AG10803 (cell line): ENCODE data around the gene B3GALT2.

Experiments
- DNase-seq: peaks from one replicate; pipeline ENCODE4 v3.0.0; 2010; ENCODE audit warnings: low read depth
- H3K4me3 ChIP-seq: 2 replicates; pipeline ENCODE4 v1.5.1; 2011; ENCODE audit warnings: mild to moderate bottlenecking, low read length, control low read depth
- TF ChIP-seq, protein P1 (sequence below): conservative IDR thresholded peaks from 2 replicates; pipeline ENCODE4 v1.5.1; 2011; ENCODE audit warnings: mild to moderate bottlenecking, low read length, control low read depth, inconsistent platforms

B3GALT2 gene

GRCh38 chr1:193183019-193183627 is 3.3 kb downstream of the B3GALT2 start:
- TF ChIP-seq, protein P1, sequence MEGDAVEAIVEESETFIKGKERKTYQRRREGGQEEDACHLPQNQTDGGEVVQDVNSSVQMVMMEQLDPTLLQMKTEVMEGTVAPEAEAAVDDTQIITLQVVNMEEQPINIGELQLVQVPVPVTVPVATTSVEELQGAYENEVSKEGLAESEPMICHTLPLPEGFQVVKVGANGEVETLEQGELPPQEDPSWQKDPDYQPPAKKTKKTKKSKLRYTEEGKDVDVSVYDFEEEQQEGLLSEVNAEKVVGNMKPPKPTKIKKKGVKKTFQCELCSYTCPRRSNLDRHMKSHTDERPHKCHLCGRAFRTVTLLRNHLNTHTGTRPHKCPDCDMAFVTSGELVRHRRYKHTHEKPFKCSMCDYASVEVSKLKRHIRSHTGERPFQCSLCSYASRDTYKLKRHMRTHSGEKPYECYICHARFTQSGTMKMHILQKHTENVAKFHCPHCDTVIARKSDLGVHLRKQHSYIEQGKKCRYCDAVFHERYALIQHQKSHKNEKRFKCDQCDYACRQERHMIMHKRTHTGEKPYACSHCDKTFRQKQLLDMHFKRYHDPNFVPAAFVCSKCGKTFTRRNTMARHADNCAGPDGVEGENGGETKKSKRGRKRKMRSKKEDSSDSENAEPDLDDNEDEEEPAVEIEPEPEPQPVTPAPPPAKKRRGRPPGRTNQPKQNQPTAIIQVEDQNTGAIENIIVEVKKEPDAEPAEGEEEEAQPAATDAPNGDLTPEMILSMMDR = peak; percentile 95
- peak; percentile 61 for DNase-seq
- peak overlapping the region; percentile 66 for H3K4me3 ChIP-seq

- no peak for DNase-seq
- no peak overlapping the region for H3K4me3 ChIP-seq
Measured at GRCh38 chr1:193181985-193182384, 4.4 kb downstream of the B3GALT2 start.

GRCh38 chr1:193181536-193181935 is 4.9 kb downstream of the B3GALT2 start:
- H3K4me3 ChIP-seq = no peak overlapping the region
- TF ChIP-seq, protein P1 = no peak
- peak; percentile 17 for DNase-seq

More at GRCh38 chr1:193181985-193182384, 4.4 kb downstream of the B3GALT2 start:
- TF ChIP-seq, protein P1 = no peak

- no peak overlapping the region for H3K4me3 ChIP-seq
- DNase-seq = no peak
- TF ChIP-seq, protein P1 = no peak
Measured at GRCh38 chr1:193179094-193179493, 7.3 kb downstream of the B3GALT2 start.

GRCh38 chr1:193176788-193177187 is 9.6 kb downstream of the B3GALT2 start:
- TF ChIP-seq, protein P1 = no peak
- no peak overlapping the region for H3K4me3 ChIP-seq
- DNase-seq = no peak

- TF ChIP-seq, protein P1 = no peak
- H3K4me3 ChIP-seq = no peak overlapping the region
- DNase-seq = no peak
Measured at GRCh38 chr1:193176113-193176512, 10.3 kb downstream of the B3GALT2 start.

DNA sequence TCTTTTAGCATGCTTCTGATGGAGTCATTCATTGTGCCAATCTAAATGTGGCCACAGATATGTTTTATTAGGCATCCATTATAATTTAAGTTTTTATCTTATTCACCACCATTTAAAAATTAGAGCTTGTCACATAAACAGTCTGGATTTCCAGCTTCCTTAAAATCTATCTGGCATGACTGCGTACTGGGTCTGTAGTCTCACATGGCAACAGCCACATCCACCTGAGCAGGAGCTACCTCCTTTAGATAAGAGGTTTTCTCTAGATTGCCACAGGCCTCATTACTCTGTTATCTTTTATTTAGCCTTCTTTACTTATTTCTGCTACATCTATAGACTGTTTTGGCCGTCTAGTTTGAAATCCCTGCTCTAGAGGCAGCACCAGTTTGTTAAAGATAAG is 29.1 kb downstream of the B3GALT2 start:
- H3K4me3 ChIP-seq = no peak overlapping the region
- DNase-seq = no peak
- TF ChIP-seq, protein P1 = no peak
